ENCODE measurements around the gene EYS. TPM values are rescaled to one million over a fixed set of nuclear protein-coding genes. Genes with fewer than 3 reads are reported as not detected.

The EYS gene
- total RNA-seq, 1 experiment from 2014 or later, result not detected

GRCh38 chr6:65667916-65668656, 38.9 kb downstream of the EYS start:
- H3K79me2 ChIP-seq (ENCODE audit: insufficient read depth, low read length), result no peaks in the 10 kb centered on the region
- H3K9ac ChIP-seq (ENCODE audit: low read length), result no peak overlapping the region
- RAD21 ChIA-PET (ENCODE audit: low non-redundant PET in 1 of 2, low total read pairs in 2 of 2, uncharacterized antibody in 2 of 2, unreplicated experiment in 2 of 2), result no interaction called here
- no peak overlapping the region for H2AFZ ChIP-seq (ENCODE audit: low read depth, low read length, poor library complexity, severe bottlenecking)
- TF ChIP-seq FOSL1 (IDR thresholded peaks at IDR 0.05; ENCODE audit: low read depth), result no peak
- no peak for TF ChIP-seq RAD21 (IDR thresholded peaks at IDR 0.05; ENCODE audit: low read depth)
- TF ChIP-seq ELF1 (IDR thresholded peaks at IDR 0.05; ENCODE audit: borderline replicate concordance, low read depth), result no peak
- no peak for TF ChIP-seq ZNF274 (IDR thresholded peaks at IDR 0.05; ENCODE audit: low read depth, low read length)
- no peak for TF ChIP-seq EZH2phosphoT487 (IDR thresholded peaks at IDR 0.05; ENCODE audit: borderline replicate concordance)
- TF ChIP-seq EGR1 (IDR thresholded peaks at IDR 0.05; ENCODE audit: low read depth), result no peak
- no peak for TF ChIP-seq REST (IDR thresholded peaks at IDR 0.05; ENCODE audit: low read depth)
- no peak for TF ChIP-seq CBX3 (IDR thresholded peaks at IDR 0.05; ENCODE audit: low read depth)
- TF ChIP-seq CEBPB (IDR thresholded peaks at IDR 0.05; ENCODE audit: low read depth), result no peak
- no peak for TF ChIP-seq ZBTB33 (IDR thresholded peaks at IDR 0.05; ENCODE audit: extremely low read depth, insufficient replicate concordance, low read length)
- TF ChIP-seq JUND (IDR thresholded peaks at IDR 0.05), result no peak
- TF ChIP-seq SIN3A (IDR thresholded peaks at IDR 0.05; ENCODE audit: low read depth), result no peak
- no peak for TF ChIP-seq EZH2 (IDR thresholded peaks at IDR 0.05)
- TF ChIP-seq MAX (IDR thresholded peaks at IDR 0.05), result no peak
- TF ChIP-seq POLR2AphosphoS5 (IDR thresholded peaks at IDR 0.05; ENCODE audit: low read depth, low read length), result no peak
- TF ChIP-seq SP1 (IDR thresholded peaks at IDR 0.05; ENCODE audit: low read depth), result no peak
- no peak for TF ChIP-seq YY1 (IDR thresholded peaks at IDR 0.05; ENCODE audit: extremely low read depth, insufficient replicate concordance, low read depth, low read length)
- no peak for TF ChIP-seq SRF (IDR thresholded peaks at IDR 0.05; ENCODE audit: low read depth)
- TF ChIP-seq POLR2A (IDR thresholded peaks at IDR 0.05; ENCODE audit: borderline replicate concordance, extremely low read depth, insufficient read depth, insufficient read length), result no peak
- H3K27me3 ChIP-seq (ENCODE audit: insufficient read depth, low read length), result no peaks in the 10 kb centered on the region
- H3K4me1 ChIP-seq (ENCODE audit: control insufficient read depth in 1 of 2, insufficient read depth in 2 of 2, low read length in 2 of 2), result no peaks in the 10 kb centered on the region
- POLR2A ChIA-PET, result no interaction called here
- peaks cover 9 to 25% of the 10 kb centered on the region in 2 experiments; a peak in 2 of 4 replicates for H3K9me3 ChIP-seq (ENCODE audit: control insufficient read depth in 1 of 2, insufficient read depth in 1 of 2, low read depth in 1 of 2, low read length in 2 of 2)
- intact Hi-C loops (cut with micrococcal nuclease), result no loop called here
- no peak for DNase-seq (ENCODE audit: low read depth, low spot score)
- ATAC-seq, result no peak
- CTCF ChIA-PET, result no interaction called here
- H3K4me3 ChIP-seq (replicated peaks in 1 of 2; ENCODE audit: low read depth in 1 of 2, low read length in 2 of 2), result no peak overlapping the region
- no peaks in the 10 kb centered on the region for H4K20me1 ChIP-seq (ENCODE audit: insufficient read depth)
- H3K9me2 ChIP-seq (ENCODE audit: insufficient read depth), result no peaks in the 10 kb centered on the region
- no peak overlapping the region for H3K27ac ChIP-seq (ENCODE audit: low read depth, low read length)
- no peaks in the 10 kb centered on the region for H3K36me3 ChIP-seq (ENCODE audit: control insufficient read depth in 1 of 2, insufficient read depth in 2 of 2, low read length in 2 of 2)
- H3K4me2 ChIP-seq (ENCODE audit: low read length), result no peak overlapping the region
- no TSS peak for BruUV-seq (replicated peaks)
